ENCODE measurements around the gene CDH23. TPM values are rescaled to one million over a fixed set of nuclear protein-coding genes. Genes with fewer than 3 reads are reported as not detected.
A peak's percentile ranks its signal among the peaks of the same experiment; 100 is the strongest.

Gene CDH23
- total RNA-seq, 1 experiment from 2014 or later, result 7.8 TPM

- no peak overlapping the region for H3K4me3 ChIP-seq
- POLR2A ChIA-PET (ENCODE audit: unreplicated experiment), result no interaction called here
- peaks cover 11% of the 10 kb centered on the region for H4K20me1 ChIP-seq (ENCODE audit: insufficient read depth)
- H3K9me2 ChIP-seq (ENCODE audit: insufficient read depth), result no peaks in the 10 kb centered on the region
- CTCF ChIA-PET, result no interaction called here
- H3K36me3 ChIP-seq (ENCODE audit: low read depth), result peaks cover 49% of the 10 kb centered on the region
- H3K9me3 ChIP-seq (ENCODE audit: insufficient read depth, low read depth), result no peaks in the 10 kb centered on the region
- H3K4me2 ChIP-seq, result no peak overlapping the region
- BruUV-seq (replicated peaks), result no TSS peak
- TF ChIP-seq CTCF (conservative IDR thresholded peaks at IDR 0.05) (no peak), EZH2 (IDR thresholded peaks at IDR 0.05; ENCODE audit: low read depth) (no peak)
- H3K27me3 ChIP-seq (ENCODE audit: insufficient read depth, low read depth), result no peaks in the 10 kb centered on the region
- peaks cover 32% of the 10 kb centered on the region; the same call in 1 of the 2 replicates for H3F3A ChIP-seq (ENCODE audit: insufficient read depth, low read depth)
- peaks cover 22% of the 10 kb centered on the region for H3K4me1 ChIP-seq (replicated peaks; ENCODE audit: insufficient read depth)
- no peak overlapping the region for H2AFZ ChIP-seq
- DNase-seq, result no peak
- H3K79me2 ChIP-seq (ENCODE audit: low read depth), result peaks cover 16% of the 10 kb centered on the region
- H3K27ac ChIP-seq, result no peak overlapping the region
- intact Hi-C loops (cut with micrococcal nuclease; ENCODE audit: unreplicated experiment), result no loop called here
These were observed 432.0 kb downstream of the CDH23 start for GRCh38 chr10:71828702-71829101.

GRCh38 chr10:71829171-71829570 lies 432.5 kb downstream of the CDH23 start:
- no peak overlapping the region for H3K4me3 ChIP-seq
- TF ChIP-seq EZH2 (IDR thresholded peaks at IDR 0.05; ENCODE audit: low read depth) (no peak), CTCF (conservative IDR thresholded peaks at IDR 0.05) (no peak)
- ChIA-PET CTCF (no interaction called here), POLR2A (ENCODE audit: unreplicated experiment) (no interaction called here)
- peaks cover 22% of the 10 kb centered on the region for H3K4me1 ChIP-seq (replicated peaks; ENCODE audit: insufficient read depth)
- no peak overlapping the region for H3K27ac ChIP-seq
- H3K79me2 ChIP-seq (ENCODE audit: low read depth), result peaks cover 21% of the 10 kb centered on the region
- H2AFZ ChIP-seq, result no peak overlapping the region
- H3K9me3 ChIP-seq (ENCODE audit: insufficient read depth, low read depth), result no peaks in the 10 kb centered on the region
- H3K4me2 ChIP-seq, result no peak overlapping the region
- peaks cover 32% of the 10 kb centered on the region; the same call in 1 of the 2 replicates for H3F3A ChIP-seq (ENCODE audit: insufficient read depth, low read depth)
- no peaks in the 10 kb centered on the region for H3K27me3 ChIP-seq (ENCODE audit: insufficient read depth, low read depth)
- peaks cover 16% of the 10 kb centered on the region for H4K20me1 ChIP-seq (ENCODE audit: insufficient read depth)
- no TSS peak for BruUV-seq (replicated peaks)
- H3K36me3 ChIP-seq (ENCODE audit: low read depth), result peaks cover 48% of the 10 kb centered on the region
- DNase-seq, result peak in 1 of 2 experiments; percentile 26
- intact Hi-C loops (cut with micrococcal nuclease; ENCODE audit: unreplicated experiment), result no loop called here
- no peaks in the 10 kb centered on the region for H3K9me2 ChIP-seq (ENCODE audit: insufficient read depth)

GRCh38 chr10:71829896-71830295 lies 433.2 kb downstream of the CDH23 start:
- no peaks in the 10 kb centered on the region for H3K9me3 ChIP-seq (ENCODE audit: insufficient read depth, low read depth)
- no peaks in the 10 kb centered on the region for H3K9me2 ChIP-seq (ENCODE audit: insufficient read depth)
- H3K4me1 ChIP-seq (replicated peaks; ENCODE audit: insufficient read depth), result peaks cover 22% of the 10 kb centered on the region
- no peak overlapping the region for H3K4me3 ChIP-seq
- H3K27me3 ChIP-seq (ENCODE audit: insufficient read depth, low read depth), result no peaks in the 10 kb centered on the region
- ChIA-PET CTCF (no interaction called here), POLR2A (ENCODE audit: unreplicated experiment) (no interaction called here)
- no peak overlapping the region for H2AFZ ChIP-seq
- H4K20me1 ChIP-seq (ENCODE audit: insufficient read depth), result peaks cover 23% of the 10 kb centered on the region
- TF ChIP-seq CTCF (conservative IDR thresholded peaks at IDR 0.05) (no peak), EZH2 (IDR thresholded peaks at IDR 0.05; ENCODE audit: low read depth) (no peak)
- peaks cover 41% of the 10 kb centered on the region for H3K36me3 ChIP-seq (ENCODE audit: low read depth)
- no peak overlapping the region for H3K27ac ChIP-seq
- H3K79me2 ChIP-seq (ENCODE audit: low read depth), result peaks cover 28% of the 10 kb centered on the region
- no peak for DNase-seq
- no TSS peak for BruUV-seq (replicated peaks)
- H3K4me2 ChIP-seq, result no peak overlapping the region
- intact Hi-C loops (cut with micrococcal nuclease; ENCODE audit: unreplicated experiment), result loop anchor here (10.0 kb wide), 1 partner anchor 135 kb away; the partner anchor contains the start of gene CHST3
- peaks cover 32% of the 10 kb centered on the region; the same call in 1 of the 2 replicates for H3F3A ChIP-seq (ENCODE audit: insufficient read depth, low read depth)
